GM10248 (cell line): Measurements from ENCODE around the gene MADD.

Experiments used
- CTCF ChIA-PET: fragments of 300-600 bp; sonication (Branson Sonifier 250); formaldehyde crosslinking; extraction: SDS; loops from one replicate; lab custom pipeline; 2021; ENCODE audit warnings: antibody characterized with exemption; lab: Yijun Ruan, JAX
- POLR2A ChIA-PET: fragments of 350-650 bp; sonication (Branson Sonifier 250); formaldehyde crosslinking; extraction: SDS; loops from one replicate; lab custom pipeline; 2020; ENCODE audit warnings: antibody characterized with exemption; lab: Yijun Ruan, JAX
- DNase-seq: peaks from one replicate; pipeline ENCODE4 v3.0.0; 2012; ENCODE audit errors: extremely low spot score
- TF ChIP-seq, protein P1 (sequence below): IDR thresholded peaks from 2 replicates; pipeline ENCODE4 v1.5.1; 2012; ENCODE audit warnings: mild to moderate bottlenecking, low read depth; ENCODE audit errors: extremely low read depth, missing control alignments, control extremely low read depth

Gene MADD

DNA sequence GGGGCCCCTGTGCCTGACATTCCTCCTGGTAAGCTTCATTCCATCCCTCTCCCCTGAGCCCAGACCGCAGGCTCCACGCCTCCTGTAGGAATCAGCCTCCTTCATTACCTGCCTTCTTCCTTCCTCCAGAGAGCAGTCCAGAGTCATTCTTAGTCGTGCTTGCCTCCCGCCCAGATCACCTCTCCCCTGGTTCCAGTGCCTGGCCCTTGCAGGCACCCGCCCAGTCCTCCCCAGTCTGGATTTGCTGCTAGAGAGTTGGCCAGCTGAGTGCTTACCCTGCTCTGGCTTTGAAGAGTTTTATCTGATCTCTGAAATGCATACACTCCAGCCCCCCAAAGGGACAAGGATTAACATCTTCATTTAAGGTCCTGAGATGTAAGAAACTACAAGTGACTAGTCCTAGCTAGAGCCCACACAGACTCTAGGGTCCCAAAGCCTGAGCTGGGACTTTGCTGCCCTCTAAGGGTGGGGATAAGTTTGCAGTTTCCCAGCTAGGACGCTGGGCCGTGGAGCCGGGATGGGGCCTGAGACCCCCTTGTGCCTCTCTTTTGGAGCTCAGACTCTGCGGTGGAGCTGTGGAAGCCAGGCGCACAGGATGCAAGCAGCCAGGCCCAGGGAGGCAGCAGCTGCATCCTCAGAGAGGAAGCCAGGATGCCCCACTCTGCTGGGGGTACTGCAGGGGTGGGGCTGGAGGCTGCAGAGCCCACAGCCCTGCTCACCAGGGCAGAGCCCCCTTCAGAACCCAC, 10.5 kb upstream of the MADD start:
- DNase-seq = peak; percentile 72
- CTCF ChIA-PET = interaction anchor here (0.6 to 4.8 kb wide), 36 partner anchors 8 to 367 kb away, joined by 3 to 66 read pairs (median 4); partner anchors contain the start of genes ACP2, DDB2 and PACSIN3
- TF ChIP-seq, protein P1, sequence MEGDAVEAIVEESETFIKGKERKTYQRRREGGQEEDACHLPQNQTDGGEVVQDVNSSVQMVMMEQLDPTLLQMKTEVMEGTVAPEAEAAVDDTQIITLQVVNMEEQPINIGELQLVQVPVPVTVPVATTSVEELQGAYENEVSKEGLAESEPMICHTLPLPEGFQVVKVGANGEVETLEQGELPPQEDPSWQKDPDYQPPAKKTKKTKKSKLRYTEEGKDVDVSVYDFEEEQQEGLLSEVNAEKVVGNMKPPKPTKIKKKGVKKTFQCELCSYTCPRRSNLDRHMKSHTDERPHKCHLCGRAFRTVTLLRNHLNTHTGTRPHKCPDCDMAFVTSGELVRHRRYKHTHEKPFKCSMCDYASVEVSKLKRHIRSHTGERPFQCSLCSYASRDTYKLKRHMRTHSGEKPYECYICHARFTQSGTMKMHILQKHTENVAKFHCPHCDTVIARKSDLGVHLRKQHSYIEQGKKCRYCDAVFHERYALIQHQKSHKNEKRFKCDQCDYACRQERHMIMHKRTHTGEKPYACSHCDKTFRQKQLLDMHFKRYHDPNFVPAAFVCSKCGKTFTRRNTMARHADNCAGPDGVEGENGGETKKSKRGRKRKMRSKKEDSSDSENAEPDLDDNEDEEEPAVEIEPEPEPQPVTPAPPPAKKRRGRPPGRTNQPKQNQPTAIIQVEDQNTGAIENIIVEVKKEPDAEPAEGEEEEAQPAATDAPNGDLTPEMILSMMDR = peak; percentile 59
- POLR2A ChIA-PET = interaction anchor here (0.6 kb wide), 1 partner anchor 257 kb away, joined by 4 read pairs; no protein-coding TSS in a partner anchor

DNA sequence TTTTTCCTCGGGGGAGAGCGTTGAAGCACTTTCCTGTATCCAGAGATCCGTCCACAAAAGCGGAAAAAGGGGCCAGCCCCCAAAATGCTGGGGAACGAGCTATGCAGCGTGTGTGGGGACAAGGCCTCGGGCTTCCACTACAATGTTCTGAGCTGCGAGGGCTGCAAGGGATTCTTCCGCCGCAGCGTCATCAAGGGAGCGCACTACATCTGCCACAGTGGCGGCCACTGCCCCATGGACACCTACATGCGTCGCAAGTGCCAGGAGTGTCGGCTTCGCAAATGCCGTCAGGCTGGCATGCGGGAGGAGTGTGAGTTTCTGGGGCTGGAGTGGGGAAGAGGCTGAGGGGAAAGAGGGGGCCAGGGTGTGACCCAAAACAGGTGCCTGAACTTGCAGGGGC, 9.6 kb upstream of the MADD start:
- CTCF ChIA-PET = interaction anchor here (1.0 to 4.8 kb wide), 20 partner anchors 7 to 196 kb away, joined by 3 to 66 read pairs (median 10); partner anchors contain the start of genes ACP2, DDB2, PACSIN3 and PSMC3
- TF ChIP-seq, protein P1 = no peak
- POLR2A ChIA-PET = no interaction called here
- no peak for DNase-seq

DNA sequence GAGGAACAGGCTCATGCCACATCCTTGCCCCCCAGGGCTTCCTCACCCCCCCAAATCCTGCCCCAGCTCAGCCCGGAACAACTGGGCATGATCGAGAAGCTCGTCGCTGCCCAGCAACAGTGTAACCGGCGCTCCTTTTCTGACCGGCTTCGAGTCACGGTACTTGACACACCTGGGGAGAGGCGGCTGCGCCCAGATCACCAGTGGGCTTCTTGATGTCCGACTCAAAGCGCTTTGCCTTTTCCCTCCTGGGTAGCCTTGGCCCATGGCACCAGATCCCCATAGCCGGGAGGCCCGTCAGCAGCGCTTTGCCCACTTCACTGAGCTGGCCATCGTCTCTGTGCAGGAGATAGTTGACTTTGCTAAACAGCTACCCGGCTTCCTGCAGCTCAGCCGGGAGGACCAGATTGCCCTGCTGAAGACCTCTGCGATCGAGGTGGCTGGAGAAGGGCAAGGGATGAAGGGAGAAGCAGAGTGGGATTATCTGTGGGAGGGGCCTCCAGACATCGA, 8.6 kb upstream of the MADD start:
- ChIA-PET CTCF (interaction anchor here (2.4 to 4.8 kb wide), 5 partner anchors 12 to 151 kb away, joined by 14 to 66 read pairs (median 32); partner anchors contain the start of gene ACP2), POLR2A (no interaction called here)
- TF ChIP-seq, protein P1 = no peak
- no peak for DNase-seq

DNA sequence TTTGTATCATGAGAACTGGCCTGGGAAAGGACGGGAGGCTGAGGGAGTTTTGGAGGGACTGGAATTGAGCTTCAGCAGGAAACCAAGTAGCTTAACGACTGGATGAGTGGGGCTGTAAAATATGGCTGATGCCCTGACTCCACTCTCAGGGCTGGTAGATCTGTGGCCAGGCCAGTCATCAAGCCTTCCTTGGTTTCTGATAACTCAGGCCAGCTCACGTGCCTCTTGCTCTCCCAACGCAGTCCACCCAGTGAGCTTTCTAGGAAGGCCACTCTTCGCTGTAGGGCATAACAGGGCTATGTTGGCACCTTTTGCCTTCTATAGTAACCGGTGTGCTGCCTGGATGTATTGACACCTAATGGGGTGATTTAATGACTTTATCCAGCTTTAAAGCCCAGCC, 5.8 kb upstream of the MADD start:
- ChIA-PET CTCF (interaction anchor here (0.9 to 1.6 kb wide), 5 partner anchors 12 to 143 kb away, joined by 3 to 5 read pairs (median 3); no protein-coding TSS in a partner anchor), POLR2A (no interaction called here)
- TF ChIP-seq, protein P1 = no peak
- DNase-seq = no peak

DNA sequence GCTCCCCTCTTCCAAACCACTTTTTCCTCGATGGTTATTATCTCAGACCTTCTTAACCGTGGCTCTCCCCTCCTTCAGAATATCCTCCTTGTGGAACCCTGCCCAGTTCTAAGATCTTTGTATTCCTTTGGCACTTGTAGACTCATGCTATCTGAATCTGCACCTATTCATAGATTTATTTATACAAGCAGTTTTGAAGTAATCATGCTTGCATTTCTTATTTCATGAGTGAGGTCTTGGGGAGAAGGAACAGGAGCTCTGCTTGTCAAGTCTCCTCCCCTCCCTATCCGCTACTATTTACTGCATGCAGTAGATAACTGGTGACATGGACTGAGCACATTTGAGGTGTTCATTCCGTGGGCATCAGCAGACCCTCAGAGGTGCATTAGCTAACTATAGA, 5.4 kb upstream of the MADD start:
- no peak for DNase-seq
- TF ChIP-seq, protein P1 = no peak
- ChIA-PET POLR2A (no interaction called here), CTCF (interaction anchor here (0.9 to 1.6 kb wide), 4 partner anchors 13 to 110 kb away, joined by 3 to 5 read pairs (median 3); no protein-coding TSS in a partner anchor)

DNA sequence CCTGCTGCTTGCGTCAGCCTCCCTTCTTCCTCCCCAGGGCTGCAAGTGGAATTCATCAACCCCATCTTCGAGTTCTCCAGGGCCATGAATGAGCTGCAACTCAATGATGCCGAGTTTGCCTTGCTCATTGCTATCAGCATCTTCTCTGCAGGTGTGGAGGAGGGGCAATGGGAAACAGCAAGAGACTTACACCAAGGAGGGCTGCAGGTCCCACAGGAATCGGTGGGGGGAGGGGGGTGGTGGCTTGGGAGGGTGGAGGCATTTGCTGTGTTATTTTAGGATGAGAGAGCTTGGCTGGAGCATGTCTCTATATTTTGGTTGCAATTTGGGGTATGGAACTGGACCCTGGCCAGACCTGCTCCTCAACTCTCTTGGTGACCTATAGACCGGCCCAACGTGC, 2.1 kb upstream of the MADD start:
- ChIA-PET CTCF (interaction anchor here (3.0 to 3.1 kb wide), 2 partner anchors 9 to 19 kb away, joined by 13 to 21 read pairs; partner anchors contain the start of genes ACP2 and NR1H3), POLR2A (no interaction called here)
- no peak for DNase-seq
- TF ChIP-seq, protein P1 = no peak
